ENCODE results near the gene NUP205. TPM values are rescaled to one million over a fixed set of nuclear protein-coding genes. Genes with fewer than 3 reads are reported as not detected.

Gene NUP205
- total and polyA plus RNA-seq, 10 donors, result 29.8 to 55.5 (median 44.8) TPM

DNA sequence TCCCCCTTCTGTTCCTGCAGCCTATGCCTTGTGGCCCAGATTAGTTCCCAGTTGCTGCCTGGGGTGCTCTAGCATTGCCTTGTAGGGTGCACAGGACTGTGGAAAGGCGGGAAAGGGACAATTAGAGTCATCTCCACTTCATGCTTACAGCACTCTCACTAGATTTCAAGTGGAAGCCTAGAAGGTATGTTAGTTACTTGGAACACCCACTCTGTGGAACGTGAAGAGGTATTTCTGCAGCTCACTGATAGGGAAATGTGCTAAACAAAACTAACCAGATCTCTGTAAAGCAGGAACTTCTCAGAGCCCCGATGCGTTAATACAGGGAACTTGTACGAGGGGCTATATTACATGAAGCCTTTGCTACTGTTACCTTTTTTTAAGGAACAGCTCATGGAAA, 124.0 kb downstream of the NUP205 start:
- no peak for DNase-seq
- 65 to 87% (median 75%) methylated on average over 5 of the region's 5 CpGs for WGBS, 5 donors
- Histone ChIP-seq H3K4me3 (no peak overlapping the region), H3K27me3 (replicated peaks in 1 of 7) (no peaks in the 10 kb centered on the region), H3K36me3 (peaks cover 0 to 66% (median 1%) of the 10 kb centered on the region in 6 donors), H3K4me1 (peaks cover 0 to 13% (median 0%) of the 10 kb centered on the region in 6 donors), H3K9me3 (no peaks in the 10 kb centered on the region), H3K27ac (no peak overlapping the region)
- intact Hi-C loops (cut with DNase I; ENCODE audit: low total_unique reads), result no loop called here
- TF ChIP-seq, protein P1, sequence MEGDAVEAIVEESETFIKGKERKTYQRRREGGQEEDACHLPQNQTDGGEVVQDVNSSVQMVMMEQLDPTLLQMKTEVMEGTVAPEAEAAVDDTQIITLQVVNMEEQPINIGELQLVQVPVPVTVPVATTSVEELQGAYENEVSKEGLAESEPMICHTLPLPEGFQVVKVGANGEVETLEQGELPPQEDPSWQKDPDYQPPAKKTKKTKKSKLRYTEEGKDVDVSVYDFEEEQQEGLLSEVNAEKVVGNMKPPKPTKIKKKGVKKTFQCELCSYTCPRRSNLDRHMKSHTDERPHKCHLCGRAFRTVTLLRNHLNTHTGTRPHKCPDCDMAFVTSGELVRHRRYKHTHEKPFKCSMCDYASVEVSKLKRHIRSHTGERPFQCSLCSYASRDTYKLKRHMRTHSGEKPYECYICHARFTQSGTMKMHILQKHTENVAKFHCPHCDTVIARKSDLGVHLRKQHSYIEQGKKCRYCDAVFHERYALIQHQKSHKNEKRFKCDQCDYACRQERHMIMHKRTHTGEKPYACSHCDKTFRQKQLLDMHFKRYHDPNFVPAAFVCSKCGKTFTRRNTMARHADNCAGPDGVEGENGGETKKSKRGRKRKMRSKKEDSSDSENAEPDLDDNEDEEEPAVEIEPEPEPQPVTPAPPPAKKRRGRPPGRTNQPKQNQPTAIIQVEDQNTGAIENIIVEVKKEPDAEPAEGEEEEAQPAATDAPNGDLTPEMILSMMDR (IDR thresholded peaks at IDR 0.05 in 8 of 11, conservative IDR thresholded peaks at IDR 0.05 in 3 of 11), result no peak
- TF ChIP-seq POLR2A (IDR thresholded peaks at IDR 0.05) (no peak), POLR2AphosphoS5 (IDR thresholded peaks at IDR 0.05) (no peak)

DNA sequence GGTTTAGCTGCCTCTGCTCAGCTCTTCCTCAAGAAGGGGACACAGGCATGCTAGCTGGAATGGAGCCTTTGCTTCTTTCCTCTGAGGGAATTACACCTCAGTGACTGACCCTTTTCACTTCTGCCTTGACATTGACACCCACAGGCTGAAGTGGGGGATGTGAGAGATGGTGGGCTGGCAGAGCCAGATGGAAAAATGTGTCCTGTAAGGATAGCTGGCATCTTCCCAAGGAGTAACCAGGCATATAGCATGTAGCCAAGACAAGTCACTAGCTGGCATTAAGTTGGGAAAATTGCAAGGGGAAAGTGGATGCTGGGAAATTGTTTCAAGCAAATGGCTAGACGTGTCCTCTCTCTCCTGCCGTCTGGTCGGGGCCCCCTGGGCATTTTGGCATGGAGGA, 124.5 kb downstream of the NUP205 start:
- H3K9me3 ChIP-seq, result no peaks in the 10 kb centered on the region
- peaks cover 0 to 13% (median 0%) of the 10 kb centered on the region in 6 donors for H3K4me1 ChIP-seq
- H3K4me3 ChIP-seq, result no peak overlapping the region
- H3K27ac ChIP-seq, result no peak overlapping the region
- H3K27me3 ChIP-seq (replicated peaks in 1 of 7), result no peaks in the 10 kb centered on the region
- no peak for DNase-seq
- intact Hi-C loops (cut with DNase I; ENCODE audit: low total_unique reads), result no loop called here
- 75 to 97% (median 96%) methylated on average over 3 of the region's 3 CpGs for WGBS, 5 donors
- TF ChIP-seq POLR2AphosphoS5 (IDR thresholded peaks at IDR 0.05) (no peak), POLR2A (IDR thresholded peaks at IDR 0.05) (no peak)
- TF ChIP-seq, protein P1 (IDR thresholded peaks at IDR 0.05 in 8 of 11, conservative IDR thresholded peaks at IDR 0.05 in 3 of 11), result no peak
- peaks cover 0 to 65% (median 0%) of the 10 kb centered on the region in 6 donors for H3K36me3 ChIP-seq

DNA sequence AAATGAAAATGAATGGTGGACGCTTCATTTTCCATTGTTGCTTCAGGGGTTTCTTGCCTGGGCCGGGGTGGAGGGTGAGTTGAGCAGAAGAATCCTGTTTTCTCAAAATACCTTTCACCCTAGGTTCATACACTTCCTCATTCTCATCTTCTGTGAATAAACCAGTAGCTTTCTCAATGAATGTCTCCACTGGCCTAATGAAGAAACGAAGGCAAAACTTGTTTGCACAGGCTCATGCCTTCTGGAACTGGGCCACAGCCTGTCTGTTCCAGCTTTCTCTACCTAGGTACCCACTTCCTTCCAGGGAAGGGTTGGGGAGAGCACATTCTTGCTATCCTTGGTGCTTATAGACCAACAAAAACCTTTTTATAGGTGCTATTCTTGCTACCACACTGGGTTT, 125.9 kb downstream of the NUP205 start:
- peaks cover 0 to 53% (median 0%) of the 10 kb centered on the region in 6 donors for H3K36me3 ChIP-seq
- TF ChIP-seq POLR2AphosphoS5 (IDR thresholded peaks at IDR 0.05) (no peak), POLR2A (IDR thresholded peaks at IDR 0.05) (no peak)
- TF ChIP-seq, protein P1 (IDR thresholded peaks at IDR 0.05 in 8 of 11, conservative IDR thresholded peaks at IDR 0.05 in 3 of 11), result no peak
- H3K27ac ChIP-seq, result no peak overlapping the region
- DNase-seq, result no peak
- H3K4me3 ChIP-seq, result no peak overlapping the region
- H3K9me3 ChIP-seq, result no peaks in the 10 kb centered on the region
- peaks cover 0 to 13% (median 0%) of the 10 kb centered on the region in 6 donors for H3K4me1 ChIP-seq
- intact Hi-C loops (cut with DNase I; ENCODE audit: low total_unique reads), result no loop called here
- H3K27me3 ChIP-seq (replicated peaks in 1 of 7), result no peaks in the 10 kb centered on the region
- WGBS, 5 donors, result 79 to 87% (median 85%) methylated on average over 3 of the region's 3 CpGs

DNA sequence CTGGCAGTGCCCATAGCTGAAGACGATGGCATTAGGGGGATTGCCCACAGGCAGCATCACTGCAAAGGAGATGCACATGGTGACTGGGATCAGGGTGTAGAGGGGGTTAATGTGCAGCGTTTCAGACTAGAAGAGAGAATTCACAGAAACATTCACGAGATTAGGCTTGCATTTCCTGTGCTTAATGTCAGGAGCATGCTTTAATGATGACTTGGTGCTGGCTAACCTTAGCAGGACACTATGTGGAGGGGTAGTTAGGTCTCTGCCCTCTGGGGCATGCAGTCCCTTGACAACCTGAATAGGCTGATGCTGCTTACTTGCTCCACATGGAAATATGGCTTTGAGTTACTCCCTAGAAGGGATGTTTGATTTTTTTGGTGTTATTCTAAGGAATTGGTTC, 126.4 kb downstream of the NUP205 start:
- DNase-seq, result no peak
- H3K27ac ChIP-seq, result no peak overlapping the region
- H3K4me1 ChIP-seq, result peaks cover 0 to 13% (median 0%) of the 10 kb centered on the region in 6 donors
- whole genome bisulfite sequencing, 5 donors, result 52 to 76% (median 72%) methylated on average over 3 of the region's 3 CpGs
- H3K9me3 ChIP-seq, result no peaks in the 10 kb centered on the region
- intact Hi-C loops (cut with DNase I; ENCODE audit: low total_unique reads), result no loop called here
- H3K27me3 ChIP-seq (replicated peaks in 1 of 7), result no peaks in the 10 kb centered on the region
- TF ChIP-seq POLR2AphosphoS5 (IDR thresholded peaks at IDR 0.05) (no peak), POLR2A (IDR thresholded peaks at IDR 0.05) (no peak)
- TF ChIP-seq, protein P1 (IDR thresholded peaks at IDR 0.05 in 8 of 11, conservative IDR thresholded peaks at IDR 0.05 in 3 of 11), result no peak
- H3K4me3 ChIP-seq, result no peak overlapping the region
- H3K36me3 ChIP-seq, result peaks cover 0 to 53% (median 0%) of the 10 kb centered on the region in 6 donors
